ENCODE data around the gene TRIM41. TPM values are rescaled to one million over a fixed set of nuclear protein-coding genes. Genes with fewer than 3 reads are reported as not detected.
"Not testable (repeated sequence)": the region's sequence is repeated elsewhere in the genome, so short reads cannot be mapped to it uniquely, and the experiment has no call there.

Gene TRIM41
- polyA plus RNA-seq, 1 donor (not counting 4 experiments of a cell fraction or from before 2014, with no cell fraction given) = 13.4 TPM

GRCh38 chr5:181283347-181283746, 60.3 kb downstream of the TRIM41 start:
- Histone ChIP-seq H2AFZ (ENCODE audit: control insufficient read depth, low read length) (no peak overlapping the region), H3K27ac (ENCODE audit: control insufficient read depth, insufficient read depth, low read length) (no peak overlapping the region), H3K27me3 (ENCODE audit: control insufficient read depth, extremely low read depth, insufficient read depth, low read length) (no peaks in the 10 kb centered on the region), H4K20me1 (ENCODE audit: control insufficient read depth, extremely low read depth, insufficient read depth, low read length) (no peaks in the 10 kb centered on the region), H3K9ac (ENCODE audit: control insufficient read depth, extremely low read depth, insufficient read depth, low read length) (no peak overlapping the region), H3K9me3 (ENCODE audit: control insufficient read depth, low read depth, low read length) (no peaks in the 10 kb centered on the region), H3K9me1 (ENCODE audit: control insufficient read depth, extremely low read depth, insufficient read depth, low read length) (no peaks in the 10 kb centered on the region), H3K79me2 (ENCODE audit: control insufficient read depth, insufficient read depth, low read length) (no peaks in the 10 kb centered on the region), H3K4me2 (ENCODE audit: control insufficient read depth, extremely low read depth, insufficient read depth, low read depth, low read length) (no peak overlapping the region), H3K4me3 (ENCODE audit: control insufficient read depth in 2 of 3, extremely low read depth in 1 of 3, insufficient read depth in 2 of 3, low read depth in 1 of 3, low read length in 3 of 3) (no peak overlapping the region), H3K4me1 (ENCODE audit: control insufficient read depth, extremely low read depth, insufficient read depth, low read length) (no peaks in the 10 kb centered on the region), H3K36me3 (ENCODE audit: control insufficient read depth in 2 of 2, extremely low read depth in 1 of 2, insufficient read depth in 2 of 2, low read length in 2 of 2) (no peaks in the 10 kb centered on the region)
- dilution Hi-C loops (cut with MboI; ENCODE audit: extremely low pct_ligation_motif_present, low sequenced_read_pairs) = no loop called here
- DNase-seq (ENCODE audit: low read depth, low spot score) (no peak), FAIRE-seq (no peak)
- no peak for TF ChIP-seq EZH2 (IDR thresholded peaks at IDR 0.05; ENCODE audit: low read length)
- TF ChIP-seq, protein P1, sequence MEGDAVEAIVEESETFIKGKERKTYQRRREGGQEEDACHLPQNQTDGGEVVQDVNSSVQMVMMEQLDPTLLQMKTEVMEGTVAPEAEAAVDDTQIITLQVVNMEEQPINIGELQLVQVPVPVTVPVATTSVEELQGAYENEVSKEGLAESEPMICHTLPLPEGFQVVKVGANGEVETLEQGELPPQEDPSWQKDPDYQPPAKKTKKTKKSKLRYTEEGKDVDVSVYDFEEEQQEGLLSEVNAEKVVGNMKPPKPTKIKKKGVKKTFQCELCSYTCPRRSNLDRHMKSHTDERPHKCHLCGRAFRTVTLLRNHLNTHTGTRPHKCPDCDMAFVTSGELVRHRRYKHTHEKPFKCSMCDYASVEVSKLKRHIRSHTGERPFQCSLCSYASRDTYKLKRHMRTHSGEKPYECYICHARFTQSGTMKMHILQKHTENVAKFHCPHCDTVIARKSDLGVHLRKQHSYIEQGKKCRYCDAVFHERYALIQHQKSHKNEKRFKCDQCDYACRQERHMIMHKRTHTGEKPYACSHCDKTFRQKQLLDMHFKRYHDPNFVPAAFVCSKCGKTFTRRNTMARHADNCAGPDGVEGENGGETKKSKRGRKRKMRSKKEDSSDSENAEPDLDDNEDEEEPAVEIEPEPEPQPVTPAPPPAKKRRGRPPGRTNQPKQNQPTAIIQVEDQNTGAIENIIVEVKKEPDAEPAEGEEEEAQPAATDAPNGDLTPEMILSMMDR (optimal IDR thresholded peaks at IDR 0.05 in 1 of 3, IDR thresholded peaks at IDR 0.05 in 1 of 3, conservative IDR thresholded peaks at IDR 0.05 in 1 of 3; ENCODE audit: extremely low read depth in 1 of 3, insufficient read depth in 2 of 3, low read length in 3 of 3) = no peak

GRCh38 chr5:181283841-181284755, 61.0 kb downstream of the TRIM41 start:
- H3K27ac ChIP-seq (ENCODE audit: control insufficient read depth, insufficient read depth, low read length); H4K20me1 ChIP-seq (ENCODE audit: control insufficient read depth, extremely low read depth, insufficient read depth, low read length); H3K79me2 ChIP-seq (ENCODE audit: control insufficient read depth, insufficient read depth, low read length); dilution Hi-C loops (cut with MboI; ENCODE audit: extremely low pct_ligation_motif_present, low sequenced_read_pairs); H3K9ac ChIP-seq (ENCODE audit: control insufficient read depth, extremely low read depth, insufficient read depth, low read length); H3K4me2 ChIP-seq (ENCODE audit: control insufficient read depth, extremely low read depth, insufficient read depth, low read depth, low read length); H2AFZ ChIP-seq (ENCODE audit: control insufficient read depth, low read length); FAIRE-seq; H3K27me3 ChIP-seq (ENCODE audit: control insufficient read depth, extremely low read depth, insufficient read depth, low read length); H3K9me1 ChIP-seq (ENCODE audit: control insufficient read depth, extremely low read depth, insufficient read depth, low read length); H3K36me3 ChIP-seq (ENCODE audit: control insufficient read depth in 2 of 2, extremely low read depth in 1 of 2, insufficient read depth in 2 of 2, low read length in 2 of 2); H3K4me3 ChIP-seq (ENCODE audit: control insufficient read depth in 2 of 3, extremely low read depth in 1 of 3, insufficient read depth in 2 of 3, low read depth in 1 of 3, low read length in 3 of 3); DNase-seq (ENCODE audit: low read depth, low spot score); H3K9me3 ChIP-seq (ENCODE audit: control insufficient read depth, low read depth, low read length); H3K4me1 ChIP-seq (ENCODE audit: control insufficient read depth, extremely low read depth, insufficient read depth, low read length): not testable (repeated sequence)

Small RNAs within 50 kb of the gene (small RNA-seq; reads per million reads assigned to genes)
- gene MIR4638 (ENCODE audit: insufficient read length in 3 of 3, low read depth in 3 of 3, low replicate concordance in 1 of 3) (0 reads per million in 3 experiments), gene SNORD95 (ENCODE audit: insufficient read length in 3 of 3, low read depth in 3 of 3, low replicate concordance in 1 of 3) (0 reads per million in 3 experiments), gene SNORD96A (ENCODE audit: insufficient read length in 3 of 3, low read depth in 3 of 3, low replicate concordance in 1 of 3) (0 reads per million in 3 experiments)

Other genes starting within 250 kb of the TRIM41 start
- gene BTNL3, start 234.4 kb upstream of the TRIM41 start, polyA plus RNA-seq = not detected in 3 replicates
- 0.07 to 0.14 TPM in 2 of 3 replicates, not detected in the other for gene BTNL9, start 183.0 kb upstream of the TRIM41 start, polyA plus RNA-seq
- not detected in 3 replicates for gene OR2V1, start 92.1 kb upstream of the TRIM41 start, polyA plus RNA-seq
- not detected in 3 replicates for gene OR2V2, start 75.7 kb upstream of the TRIM41 start, polyA plus RNA-seq
- 21.7 to 27.6 TPM (median 22.4 TPM) in 3 replicates for gene TRIM7, start 18.1 kb upstream of the TRIM41 start, polyA plus RNA-seq
- 3,291 to 4,197 TPM (median 3,883 TPM) in 3 replicates for gene RACK1, start 20.6 kb downstream of the TRIM41 start, polyA plus RNA-seq
- gene TRIM52, start 37.9 kb downstream of the TRIM41 start, polyA plus RNA-seq = 4.3 to 7.7 TPM (median 7.5 TPM) in 3 replicates
- not detected in 3 replicates for gene OR4F3, start 144.0 kb downstream of the TRIM41 start, polyA plus RNA-seq

Data from keratinocyte (primary cell).